Stimulated activated naive CD8-positive, alpha-beta T cell treated with anti-CD3 and anti-CD28 coated beads, Interleukin-15, amount 100 ng/mL, for 72 hours (primary cell): ENCODE results near the gene RNF123.

ENCODE experiments used
- ATAC-seq: fragments of 150-1000 bp; cut with Tn5 transposase; 2 replicates; pipeline ENCODE4 v1.10.0; 2021; ENCODE audit warnings: mild to moderate bottlenecking, moderate library complexity
- DNase-seq, 2 donors: peaks; one replicate each; pipeline ENCODE4 v3.0.0; 2021 to 2022
- H3K27ac Mint-ChIP-seq, 2 donors: one replicate each; pipeline ENCODE4 v1.8.0; 2022; ENCODE audit warnings: mild to moderate bottlenecking in 2 of 2, mixed read lengths in 2 of 2, moderate library complexity in 2 of 2
- H3K27me3 Mint-ChIP-seq: one replicate; pipeline ENCODE4 v1.8.0; 2022; ENCODE audit warnings: mixed read lengths
- H3K4me1 Mint-ChIP-seq: one replicate; pipeline ENCODE4 v1.8.0; 2022; ENCODE audit warnings: mild to moderate bottlenecking, mixed read lengths
- H3K4me3 Mint-ChIP-seq, 2 donors: one replicate each; pipeline ENCODE4 v1.8.0; 2022; ENCODE audit warnings: mild to moderate bottlenecking in 2 of 2, mixed read lengths in 2 of 2, moderate library complexity in 1 of 2
- H3K9me3 Mint-ChIP-seq, 2 donors: one replicate each; pipeline ENCODE4 v1.8.0; 2022; ENCODE audit warnings: mixed read lengths in 2 of 2

The RNF123 gene

GRCh38 chr3:49750056-49750455 lies 60.7 kb downstream of the RNF123 start:
- no peak overlapping the region for H3K4me3 Mint-ChIP-seq
- no peak for ATAC-seq
- H3K9me3 Mint-ChIP-seq: no peaks in the 10 kb centered on the region
- no peak for DNase-seq
- H3K4me1 Mint-ChIP-seq: peaks cover 15% of the 10 kb centered on the region
- no peak overlapping the region for H3K27ac Mint-ChIP-seq
- no peaks in the 10 kb centered on the region for H3K27me3 Mint-ChIP-seq

- Mint-ChIP-seq H3K4me3 (no peak overlapping the region), H3K27ac (no peak overlapping the region), H3K27me3 (no peaks in the 10 kb centered on the region), H3K9me3 (no peaks in the 10 kb centered on the region), H3K4me1 (peaks cover 17% of the 10 kb centered on the region)
- ATAC-seq (no peak), DNase-seq (no peak)
These were observed 62.1 kb downstream of the RNF123 start for GRCh38 chr3:49751501-49751900.

- H3K27me3 Mint-ChIP-seq: no peaks in the 10 kb centered on the region
- H3K4me1 Mint-ChIP-seq: peaks cover 16% of the 10 kb centered on the region
- ATAC-seq: no peak
- H3K9me3 Mint-ChIP-seq: no peaks in the 10 kb centered on the region
- H3K27ac Mint-ChIP-seq: no peak overlapping the region
- H3K4me3 Mint-ChIP-seq: no peak overlapping the region
- no peak for DNase-seq
These were observed 65.2 kb downstream of the RNF123 start for GRCh38 chr3:49754536-49754935.

- ATAC-seq: no peak
- Mint-ChIP-seq H3K4me3 (no peak overlapping the region), H3K9me3 (no peaks in the 10 kb centered on the region), H3K4me1 (peaks cover 18% of the 10 kb centered on the region), H3K27me3 (no peaks in the 10 kb centered on the region), H3K27ac (no peak overlapping the region)
- DNase-seq: no peak
These were observed 66.7 kb downstream of the RNF123 start for GRCh38 chr3:49756036-49756435.

- Mint-ChIP-seq H3K4me1 (peaks cover 18% of the 10 kb centered on the region), H3K9me3 (no peaks in the 10 kb centered on the region)
These were observed 67.8 kb downstream of the RNF123 start for GRCh38 chr3:49757197-49757596.

GRCh38 chr3:49759226-49759625 lies 69.9 kb downstream of the RNF123 start:
- Mint-ChIP-seq H3K27me3 (no peaks in the 10 kb centered on the region), H3K4me3 (no peak overlapping the region), H3K4me1 (peaks cover 12% of the 10 kb centered on the region), H3K27ac (peak overlapping the region in 1 of 2 donors; percentile 9), H3K9me3 (no peaks in the 10 kb centered on the region)
- DNase-seq: no peak
- ATAC-seq: no peak

More at GRCh38 chr3:49757197-49757596, 67.8 kb downstream of the RNF123 start:
- DNase-seq: no peak
- Mint-ChIP-seq H3K4me3 (no peak overlapping the region), H3K27ac (no peak overlapping the region), H3K27me3 (no peaks in the 10 kb centered on the region)
- ATAC-seq: no peak

- Mint-ChIP-seq H3K27ac (no peak overlapping the region), H3K9me3 (no peaks in the 10 kb centered on the region), H3K27me3 (no peaks in the 10 kb centered on the region), H3K4me3 (no peak overlapping the region), H3K4me1 (peaks cover 12% of the 10 kb centered on the region)
- ATAC-seq (no peak), DNase-seq (no peak)
These were observed 72.3 kb downstream of the RNF123 start for GRCh38 chr3:49761661-49762060.

GRCh38 chr3:49763981-49764380 lies 74.6 kb downstream of the RNF123 start:
- ATAC-seq: no peak
- no peak for DNase-seq
- Mint-ChIP-seq H3K4me1 (peaks cover 12% of the 10 kb centered on the region), H3K27me3 (no peaks in the 10 kb centered on the region), H3K9me3 (no peaks in the 10 kb centered on the region), H3K27ac (no peak overlapping the region), H3K4me3 (no peak overlapping the region)

- Mint-ChIP-seq H3K27me3 (no peaks in the 10 kb centered on the region), H3K4me3 (no peak overlapping the region), H3K9me3 (no peaks in the 10 kb centered on the region), H3K4me1 (peaks cover 25% of the 10 kb centered on the region), H3K27ac (no peak overlapping the region)
- no peak for DNase-seq
- no peak for ATAC-seq
These were observed 80.0 kb downstream of the RNF123 start for GRCh38 chr3:49769286-49769915.

- Mint-ChIP-seq H3K27ac (no peak overlapping the region), H3K27me3 (no peaks in the 10 kb centered on the region), H3K4me3 (no peak overlapping the region), H3K9me3 (no peaks in the 10 kb centered on the region), H3K4me1 (peaks cover 20% of the 10 kb centered on the region)
- no peak for ATAC-seq
- no peak for DNase-seq
These were observed 80.6 kb downstream of the RNF123 start for GRCh38 chr3:49769926-49770325.
